Ascending aorta (tissue), 2 donors: ENCODE data around the gene PCSK6. TPM values are rescaled to one million over a fixed set of nuclear protein-coding genes. Genes with fewer than 3 reads are reported as not detected.
"Not testable (repeated sequence)": the region's sequence is repeated elsewhere in the genome, so short reads cannot be mapped to it uniquely, and the experiment has no call there.

ENCODE experiments used
- DNase-seq, 2 donors: peaks; one replicate each; pipeline ENCODE4 v3.0.0-alpha.2; 2019; ENCODE audit warnings: low spot score in 2 of 2
- H3K27ac ChIP-seq, 2 donors: fragments of 200-600 bp; sonication (generic); one replicate each; pipeline ENCODE4 v1.5.1; 2016 to 2017; ENCODE audit warnings: mild to moderate bottlenecking in 1 of 2
- H3K27me3 ChIP-seq: fragments of 200-600 bp; sonication (generic); one replicate; pipeline ENCODE4 v1.5.1; 2017
- H3K36me3 ChIP-seq, 2 donors: fragments of 200-600 bp; sonication (generic); one replicate each; pipeline ENCODE4 v1.5.1; 2016
- H3K4me1 ChIP-seq, 2 donors: fragments of 200-600 bp; sonication (generic); one replicate each; pipeline ENCODE4 v1.5.1; 2016 to 2017; ENCODE audit warnings: mild to moderate bottlenecking in 1 of 2
- H3K4me3 ChIP-seq, 2 donors: fragments of 200-600 bp; sonication (generic); one replicate each; pipeline ENCODE4 v1.5.1; 2016 to 2017; ENCODE audit warnings: mild to moderate bottlenecking in 1 of 2
- H3K9me3 ChIP-seq, 2 donors: fragments of 200-600 bp; sonication (generic); one replicate each; pipeline ENCODE4 v1.5.1; 2016
- intact Hi-C: fragments of 100-400 bp; cut with DNase I; formaldehyde crosslinking; loops from one replicate; pipeline ENCODE4 v1.15.1; 2023
- total RNA-seq: library from RNA; depleted of rRNA; stranded (reverse); fragments of >200 nt; gene quantifications from one replicate; pipeline ENCODE4 v1.1.0, GENCODE V29; 2016
- TF ChIP-seq, protein P1 (sequence below), 3 experiments: fragments of 200-600 bp in 2 of 3; fragments of 450-650 bp in 1 of 3; sonication (generic) in 2 of 3; IDR thresholded peaks; one replicate each; pipeline ENCODE4 v1.5.1; 2016 to 2019; ENCODE audit warnings: antibody characterized with exemption in 3 of 3, mild to moderate bottlenecking in 1 of 3, moderate library complexity in 1 of 3

PCSK6 gene
- total RNA-seq, 1 donor from 2014 or later: 3.9 TPM

GRCh38 chr15:101456057-101456739 is 33.3 kb downstream of the PCSK6 start:
- TF ChIP-seq, protein P1, sequence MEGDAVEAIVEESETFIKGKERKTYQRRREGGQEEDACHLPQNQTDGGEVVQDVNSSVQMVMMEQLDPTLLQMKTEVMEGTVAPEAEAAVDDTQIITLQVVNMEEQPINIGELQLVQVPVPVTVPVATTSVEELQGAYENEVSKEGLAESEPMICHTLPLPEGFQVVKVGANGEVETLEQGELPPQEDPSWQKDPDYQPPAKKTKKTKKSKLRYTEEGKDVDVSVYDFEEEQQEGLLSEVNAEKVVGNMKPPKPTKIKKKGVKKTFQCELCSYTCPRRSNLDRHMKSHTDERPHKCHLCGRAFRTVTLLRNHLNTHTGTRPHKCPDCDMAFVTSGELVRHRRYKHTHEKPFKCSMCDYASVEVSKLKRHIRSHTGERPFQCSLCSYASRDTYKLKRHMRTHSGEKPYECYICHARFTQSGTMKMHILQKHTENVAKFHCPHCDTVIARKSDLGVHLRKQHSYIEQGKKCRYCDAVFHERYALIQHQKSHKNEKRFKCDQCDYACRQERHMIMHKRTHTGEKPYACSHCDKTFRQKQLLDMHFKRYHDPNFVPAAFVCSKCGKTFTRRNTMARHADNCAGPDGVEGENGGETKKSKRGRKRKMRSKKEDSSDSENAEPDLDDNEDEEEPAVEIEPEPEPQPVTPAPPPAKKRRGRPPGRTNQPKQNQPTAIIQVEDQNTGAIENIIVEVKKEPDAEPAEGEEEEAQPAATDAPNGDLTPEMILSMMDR (IDR thresholded peaks at IDR 0.05): no peak
- peak in 1 of 2 donors; percentile 54 for DNase-seq
- no peaks in the 10 kb centered on the region for H3K4me1 ChIP-seq
- H3K27me3 ChIP-seq: no peaks in the 10 kb centered on the region
- intact Hi-C loops: no loop called here
- H3K36me3 ChIP-seq: no peaks in the 10 kb centered on the region
- no peak overlapping the region for H3K27ac ChIP-seq
- H3K9me3 ChIP-seq: no peaks in the 10 kb centered on the region
- no peak overlapping the region for H3K4me3 ChIP-seq

GRCh38 chr15:101455291-101456025 is 34.0 kb downstream of the PCSK6 start:
- TF ChIP-seq, protein P1 (IDR thresholded peaks at IDR 0.05): no peak
- Histone ChIP-seq H3K27ac (no peak overlapping the region), H3K36me3 (no peaks in the 10 kb centered on the region), H3K4me3 (no peak overlapping the region), H3K4me1 (no peaks in the 10 kb centered on the region), H3K9me3 (no peaks in the 10 kb centered on the region), H3K27me3 (no peaks in the 10 kb centered on the region)
- intact Hi-C loops: no loop called here
- no peak for DNase-seq

GRCh38 chr15:101454781-101455180 is 34.7 kb downstream of the PCSK6 start:
- H3K4me3 ChIP-seq, intact Hi-C loops, DNase-seq, H3K27me3 ChIP-seq, H3K36me3 ChIP-seq, H3K27ac ChIP-seq, H3K4me1 ChIP-seq, H3K9me3 ChIP-seq: not testable (repeated sequence)

GRCh38 chr15:101454365-101454764 is 35.1 kb downstream of the PCSK6 start:
- H3K4me1 ChIP-seq: no peaks in the 10 kb centered on the region
- intact Hi-C loops: no loop called here
- H3K9me3 ChIP-seq: no peaks in the 10 kb centered on the region
- DNase-seq: no peak
- no peaks in the 10 kb centered on the region for H3K36me3 ChIP-seq
- H3K27ac ChIP-seq: no peak overlapping the region
- H3K27me3 ChIP-seq: no peaks in the 10 kb centered on the region
- H3K4me3 ChIP-seq: no peak overlapping the region
- TF ChIP-seq, protein P1 (IDR thresholded peaks at IDR 0.05): no peak

DNA sequence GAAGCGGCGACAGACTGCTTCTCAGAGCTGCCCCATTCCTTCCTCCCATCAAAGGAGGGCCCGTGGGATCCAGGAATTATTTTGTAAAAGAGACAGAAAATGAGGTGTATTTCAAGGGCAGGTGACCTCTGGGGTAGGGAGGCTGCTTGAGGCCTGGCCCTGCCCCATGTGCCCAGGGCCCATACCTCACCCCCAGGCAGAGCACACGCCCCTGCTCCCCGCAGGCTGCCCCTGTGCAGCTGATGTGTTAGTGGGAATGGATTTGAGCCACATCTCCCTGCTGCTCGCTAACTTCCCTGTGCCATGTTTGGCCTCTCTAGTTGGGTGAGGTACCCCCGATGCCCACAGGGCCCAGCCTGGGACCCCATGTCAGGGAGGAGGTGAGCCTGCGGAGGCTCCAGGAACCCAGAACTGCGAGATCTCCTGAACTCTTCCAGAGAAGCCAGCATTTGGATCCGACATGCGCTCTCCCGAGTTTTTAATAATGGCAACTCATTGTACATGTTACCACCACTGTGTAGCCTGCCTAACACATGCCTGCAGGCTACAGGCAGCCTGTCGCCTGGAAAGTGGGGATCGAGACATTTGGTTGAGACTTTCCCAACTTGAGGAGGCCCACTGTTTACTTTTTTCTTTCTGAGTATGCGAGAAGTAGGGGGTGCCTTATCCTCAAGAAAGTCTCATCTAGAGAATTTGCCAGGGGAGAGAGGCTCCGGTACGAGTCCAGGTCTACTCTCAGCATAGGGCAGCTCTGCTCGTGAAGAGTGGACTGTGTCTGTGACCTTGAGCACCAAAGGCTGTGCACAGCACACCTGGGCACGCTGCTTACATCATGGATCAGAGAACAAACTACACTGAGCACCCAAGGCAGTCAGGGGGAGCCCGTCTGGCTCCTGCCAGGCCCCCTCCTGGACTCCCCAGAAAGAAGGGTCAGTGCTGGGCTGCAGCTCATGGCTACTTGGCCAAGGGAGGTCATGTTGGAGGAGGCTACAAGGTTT is 36.1 kb downstream of the PCSK6 start:
- Histone ChIP-seq H3K4me1 (no peaks in the 10 kb centered on the region), H3K27ac (no peak overlapping the region), H3K36me3 (no peaks in the 10 kb centered on the region), H3K4me3 (no peak overlapping the region), H3K27me3 (no peaks in the 10 kb centered on the region), H3K9me3 (no peaks in the 10 kb centered on the region)
- intact Hi-C loops: no loop called here
- no peak for DNase-seq
- TF ChIP-seq, protein P1 (IDR thresholded peaks at IDR 0.05): no peak
